Activated gamma-delta T cell treated with Interleukin-2 at 50 U/mL for 16 hours (primary cell): ENCODE data around the gene GDF15.
"Not testable (repeated sequence)": the region's sequence is repeated elsewhere in the genome, so short reads cannot be mapped to it uniquely, and the experiment has no call there.

Experiments used
- DNase-seq: peaks from one replicate; pipeline ENCODE4 v3.0.0-alpha.2; 2020

GDF15 gene

DNA sequence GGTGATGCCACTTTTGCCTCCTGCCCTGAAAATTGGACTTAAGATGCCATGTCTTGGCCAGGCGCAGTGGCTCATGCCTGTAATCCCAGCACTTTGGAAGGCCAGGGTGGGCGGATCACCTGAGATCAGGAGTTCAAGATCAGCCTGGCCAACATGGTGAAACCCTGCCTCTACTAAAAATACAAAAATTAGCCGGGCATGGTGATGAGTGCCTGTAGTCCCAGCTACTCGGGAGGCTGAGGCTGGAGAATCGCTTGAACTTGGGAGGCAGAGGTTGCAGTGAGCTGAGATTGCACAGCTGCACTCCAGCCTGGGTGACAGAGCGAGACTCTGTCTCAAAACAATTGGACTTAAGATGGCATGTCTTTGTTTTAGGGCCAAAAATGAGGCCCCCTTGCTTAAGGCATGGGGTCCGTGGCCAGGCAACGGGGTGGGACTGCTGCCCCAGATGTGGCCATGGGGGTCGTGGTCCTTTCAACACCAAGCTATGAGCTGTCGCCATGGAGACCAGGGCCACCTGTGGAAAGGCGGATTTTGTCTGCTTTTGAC lies 21.6 kb upstream of the GDF15 start:
- DNase-seq: not testable (repeated sequence)

DNA sequence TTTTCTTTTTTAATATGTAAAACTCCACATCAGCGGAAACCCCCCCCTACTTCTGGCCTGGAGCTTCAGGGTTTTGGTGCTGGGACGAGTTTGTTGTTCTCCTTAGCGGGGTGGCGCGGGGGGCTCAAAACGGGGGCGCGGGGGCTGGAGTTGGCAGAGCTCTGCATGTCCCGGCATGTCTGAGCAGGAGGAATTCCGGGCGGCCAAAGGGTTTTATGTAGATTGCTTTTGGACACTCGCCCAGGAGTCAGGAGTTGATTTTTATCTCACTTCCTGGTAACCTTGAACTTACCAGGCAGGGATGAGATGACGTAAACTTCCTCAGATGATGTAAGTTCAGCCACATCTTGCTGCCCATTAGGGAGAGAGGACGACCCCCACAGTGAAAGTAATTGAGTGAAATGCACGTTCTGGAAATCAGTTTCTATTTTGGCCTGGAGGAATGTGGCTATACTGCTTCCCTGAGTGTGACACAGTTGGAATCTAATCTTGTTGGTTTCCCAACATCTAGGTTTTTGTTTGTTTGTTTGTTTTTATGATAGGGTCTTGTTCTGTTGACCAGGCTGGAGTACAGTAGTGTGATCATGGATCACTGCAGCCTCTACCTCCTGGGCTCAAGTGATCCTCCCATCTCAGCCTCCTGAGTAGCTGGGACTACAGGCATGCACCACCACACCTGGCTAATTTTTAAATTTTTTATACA lies 21.0 kb upstream of the GDF15 start:
- no peak for DNase-seq

- no peak for DNase-seq
These were observed 19.9 kb upstream of the GDF15 start for GRCh38 chr19:18366021-18366435.

GRCh38 chr19:18368504-18369222 lies 17.3 kb upstream of the GDF15 start:
- no peak for DNase-seq

DNA sequence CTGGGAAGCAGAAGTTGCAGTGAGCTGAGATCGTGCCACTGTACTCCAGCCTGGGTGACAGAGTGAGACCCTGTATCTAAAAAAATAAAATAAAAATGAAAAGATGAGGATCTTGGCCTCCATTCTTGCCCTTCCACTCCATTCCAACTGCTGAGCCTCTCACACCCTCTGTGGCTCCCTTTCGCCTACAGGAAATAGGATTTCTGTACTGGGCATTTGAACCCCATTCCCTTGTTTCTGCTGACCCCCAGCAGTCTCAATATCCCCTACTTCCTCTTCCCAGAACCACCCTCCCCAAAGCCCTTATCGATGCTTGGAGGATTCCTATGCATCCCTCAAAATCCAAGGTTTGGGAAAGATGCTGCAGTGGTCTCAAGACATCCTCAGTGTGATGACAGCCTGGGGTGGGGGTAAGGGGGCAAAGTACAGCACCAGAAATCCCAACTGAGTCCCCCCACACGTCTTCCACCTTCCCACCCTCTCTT lies 12.5 kb upstream of the GDF15 start:
- no peak for DNase-seq

- DNase-seq: peak; percentile 60
These were observed 11.9 kb upstream of the GDF15 start for GRCh38 chr19:18373892-18374629.

- DNase-seq: no peak
These were observed 8.9 kb upstream of the GDF15 start for GRCh38 chr19:18377026-18377425.

DNA sequence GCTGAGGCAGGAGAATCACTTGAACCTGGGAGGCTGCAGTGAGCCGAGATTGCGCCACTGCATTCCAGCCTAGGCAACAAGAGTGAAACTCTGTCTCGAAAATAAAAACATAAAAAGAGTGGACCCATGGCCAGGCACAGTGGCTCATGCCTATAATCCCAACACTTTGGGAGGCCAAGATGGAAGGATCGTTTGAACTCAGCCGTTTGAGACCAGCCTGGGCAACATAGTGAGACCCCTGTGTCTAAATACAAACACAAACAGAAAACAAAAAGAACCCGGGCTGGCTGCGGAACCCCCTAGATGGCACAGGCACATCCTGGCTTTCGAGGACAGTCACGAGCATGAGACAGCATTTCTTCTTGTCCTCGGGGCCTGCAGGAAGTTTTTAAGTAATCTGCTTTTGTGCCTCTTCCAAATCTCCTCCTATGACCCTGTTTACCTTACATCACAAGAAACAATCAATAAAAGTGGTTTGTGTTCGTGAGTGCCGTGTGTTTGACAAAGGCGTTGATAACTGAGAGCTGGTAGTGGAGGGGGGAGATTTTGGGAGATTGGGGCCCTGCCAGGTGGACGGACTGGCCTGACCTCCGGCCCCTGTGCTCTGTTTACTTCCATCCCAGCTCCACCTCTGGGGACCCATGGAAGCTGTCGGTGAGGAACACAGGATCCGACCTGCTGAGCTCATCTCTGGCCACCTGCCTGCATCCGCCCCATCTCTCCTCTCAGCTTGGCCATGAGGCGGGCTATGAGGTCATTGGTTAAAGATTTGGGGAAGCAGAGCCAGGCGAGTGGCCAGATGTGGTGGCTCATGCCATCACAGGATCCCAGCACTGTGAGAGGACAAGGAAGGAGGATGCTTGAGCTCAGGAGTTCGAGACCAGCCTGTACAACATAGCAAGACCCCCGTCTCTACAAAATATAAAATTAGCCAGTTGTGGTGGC lies 5.9 kb upstream of the GDF15 start:
- DNase-seq: no peak

- no peak for DNase-seq
These were observed 5.1 kb upstream of the GDF15 start for GRCh38 chr19:18380843-18381242.

DNA sequence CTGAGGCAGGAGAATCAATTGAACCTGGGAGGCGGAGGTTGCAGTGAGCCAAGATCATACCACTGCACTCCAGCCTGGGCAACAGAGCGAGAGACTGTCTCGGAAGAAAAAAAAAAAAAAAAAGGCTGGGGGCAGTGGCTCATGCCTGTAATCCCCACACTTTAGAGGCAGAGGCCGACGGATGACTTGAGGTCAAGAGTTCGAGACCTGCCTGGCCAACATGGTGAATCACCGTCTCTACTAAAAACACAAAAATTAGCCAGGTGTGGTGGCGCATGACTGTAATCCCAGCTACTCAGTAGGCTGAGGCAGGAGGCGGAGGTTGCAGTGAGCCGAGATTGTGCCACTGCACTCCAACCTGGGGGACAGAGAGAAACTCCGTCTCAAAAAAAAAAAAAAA lies 2.3 kb upstream of the GDF15 start:
- DNase-seq: not testable (repeated sequence)

DNA sequence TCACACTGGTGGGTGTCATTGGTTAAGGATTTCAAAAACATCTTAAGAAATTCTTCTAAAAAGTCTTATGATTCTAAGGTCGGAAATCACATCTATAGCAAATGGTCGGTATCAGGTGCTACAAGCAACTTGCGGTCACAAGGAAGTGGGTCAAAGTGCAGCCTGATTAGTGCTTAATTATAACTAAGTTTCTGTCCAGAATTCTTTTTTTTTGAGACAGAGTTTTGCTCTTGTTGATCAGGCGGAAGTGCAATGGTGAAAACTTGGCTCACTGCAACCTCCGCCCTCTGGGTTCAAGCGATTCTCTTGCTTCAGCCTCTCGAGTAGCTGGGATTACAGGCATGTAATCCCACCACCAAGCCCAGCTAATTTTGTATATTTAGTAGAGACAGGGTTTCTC lies 1.2 kb upstream of the GDF15 start:
- DNase-seq: no peak

GRCh38 chr19:18385359-18385674 lies 641 bp upstream of the GDF15 start:
- no peak for DNase-seq

GRCh38 chr19:18386543-18387271 lies 749 bp downstream of the GDF15 start:
- no peak for DNase-seq

DNA sequence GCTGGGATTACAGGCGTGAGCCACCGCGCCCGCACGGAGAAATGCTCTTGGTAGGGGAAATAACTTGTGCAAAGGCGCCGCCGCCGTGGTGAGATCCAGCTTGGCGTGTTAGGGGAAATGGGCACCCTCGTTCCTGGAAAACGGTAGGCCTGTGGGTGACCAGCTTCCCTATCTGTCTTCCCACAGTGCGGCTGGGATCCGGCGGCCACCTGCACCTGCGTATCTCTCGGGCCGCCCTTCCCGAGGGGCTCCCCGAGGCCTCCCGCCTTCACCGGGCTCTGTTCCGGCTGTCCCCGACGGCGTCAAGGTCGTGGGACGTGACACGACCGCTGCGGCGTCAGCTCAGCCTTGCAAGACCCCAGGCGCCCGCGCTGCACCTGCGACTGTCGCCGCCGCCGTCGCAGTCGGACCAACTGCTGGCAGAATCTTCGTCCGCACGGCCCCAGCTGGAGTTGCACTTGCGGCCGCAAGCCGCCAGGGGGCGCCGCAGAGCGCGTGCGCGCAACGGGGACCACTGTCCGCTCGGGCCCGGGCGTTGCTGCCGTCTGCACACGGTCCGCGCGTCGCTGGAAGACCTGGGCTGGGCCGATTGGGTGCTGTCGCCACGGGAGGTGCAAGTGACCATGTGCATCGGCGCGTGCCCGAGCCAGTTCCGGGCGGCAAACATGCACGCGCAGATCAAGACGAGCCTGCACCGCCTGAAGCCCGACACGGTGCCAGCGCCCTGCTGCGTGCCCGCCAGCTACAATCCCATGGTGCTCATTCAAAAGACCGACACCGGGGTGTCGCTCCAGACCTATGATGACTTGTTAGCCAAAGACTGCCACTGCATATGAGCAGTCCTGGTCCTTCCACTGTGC lies 2.4 kb downstream of the GDF15 start:
- DNase-seq: peak; percentile 75

DNA sequence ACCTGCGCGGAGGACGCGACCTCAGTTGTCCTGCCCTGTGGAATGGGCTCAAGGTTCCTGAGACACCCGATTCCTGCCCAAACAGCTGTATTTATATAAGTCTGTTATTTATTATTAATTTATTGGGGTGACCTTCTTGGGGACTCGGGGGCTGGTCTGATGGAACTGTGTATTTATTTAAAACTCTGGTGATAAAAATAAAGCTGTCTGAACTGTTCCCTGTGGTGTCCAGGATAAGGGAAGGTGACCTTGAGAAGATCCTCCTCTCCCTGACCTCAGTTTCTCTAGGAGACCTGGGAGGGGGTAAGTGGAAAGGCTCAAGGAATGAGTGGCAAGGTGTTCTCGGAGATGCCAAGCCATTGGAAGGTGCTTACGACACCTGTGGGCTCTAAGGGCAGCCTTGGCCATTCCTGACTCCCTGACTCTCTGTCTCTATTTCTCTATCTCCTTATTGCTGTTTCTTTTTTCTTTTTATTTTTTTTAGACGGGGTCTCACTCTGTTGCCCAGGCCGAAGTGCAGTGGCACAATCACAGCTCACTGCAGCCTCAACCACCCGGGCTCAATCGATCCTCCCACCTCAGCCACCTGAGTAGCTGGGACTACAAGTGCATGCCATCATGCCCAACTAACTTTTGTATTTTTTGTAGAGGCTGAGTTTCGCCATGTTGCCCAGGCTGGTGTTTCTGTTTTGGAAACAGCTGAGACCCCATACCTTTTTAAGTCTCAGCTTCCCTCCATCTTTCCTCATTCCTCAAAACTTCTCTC lies 3.2 kb downstream of the GDF15 start:
- no peak for DNase-seq

DNA sequence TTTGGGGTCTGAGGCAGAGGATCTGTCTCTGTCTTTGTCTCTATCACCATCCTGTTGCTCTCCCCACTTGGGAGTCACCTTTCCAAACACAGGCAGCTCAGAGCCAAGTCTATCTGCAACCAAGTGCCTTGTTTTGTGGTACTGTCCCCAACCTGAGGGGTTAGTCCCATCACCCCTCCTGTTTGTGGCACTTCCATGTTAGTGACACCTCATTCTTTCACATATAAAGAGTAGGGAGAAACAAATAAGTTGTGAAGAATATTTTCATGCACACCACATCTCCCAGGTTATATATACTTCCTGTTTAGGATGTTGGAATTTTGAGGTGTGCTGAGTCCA lies 3.7 kb downstream of the GDF15 start:
- DNase-seq: no peak

- no peak for DNase-seq
These were observed 4.3 kb downstream of the GDF15 start for GRCh38 chr19:18390065-18390907.

DNA sequence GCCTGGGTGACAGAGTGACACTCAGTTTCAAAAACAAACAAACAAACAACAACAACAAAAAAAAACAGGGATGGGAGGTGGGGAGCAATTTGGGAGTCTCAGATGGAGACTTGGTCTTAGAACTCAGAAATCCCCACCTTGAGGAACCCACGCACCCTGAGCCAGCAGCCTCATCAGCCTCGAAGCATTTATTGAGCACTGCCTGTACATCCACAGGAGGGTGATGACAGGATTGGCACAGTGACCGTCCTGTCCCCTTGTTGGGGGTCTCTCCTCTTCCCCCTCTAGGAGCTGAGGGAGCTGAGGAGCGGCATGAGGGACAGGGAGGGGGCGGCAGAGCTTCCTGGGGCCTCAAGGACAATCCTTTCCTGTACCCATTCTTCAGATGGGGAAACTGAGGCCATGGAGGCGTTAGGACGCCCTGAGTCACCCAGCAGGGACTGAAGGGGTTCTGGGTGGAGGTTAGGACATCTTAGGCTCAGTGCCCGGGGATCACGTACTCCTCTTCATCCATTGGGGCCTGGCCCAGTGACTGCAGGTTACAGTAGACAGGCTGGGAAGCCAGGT lies 5.6 kb downstream of the GDF15 start:
- DNase-seq: no peak

DNA sequence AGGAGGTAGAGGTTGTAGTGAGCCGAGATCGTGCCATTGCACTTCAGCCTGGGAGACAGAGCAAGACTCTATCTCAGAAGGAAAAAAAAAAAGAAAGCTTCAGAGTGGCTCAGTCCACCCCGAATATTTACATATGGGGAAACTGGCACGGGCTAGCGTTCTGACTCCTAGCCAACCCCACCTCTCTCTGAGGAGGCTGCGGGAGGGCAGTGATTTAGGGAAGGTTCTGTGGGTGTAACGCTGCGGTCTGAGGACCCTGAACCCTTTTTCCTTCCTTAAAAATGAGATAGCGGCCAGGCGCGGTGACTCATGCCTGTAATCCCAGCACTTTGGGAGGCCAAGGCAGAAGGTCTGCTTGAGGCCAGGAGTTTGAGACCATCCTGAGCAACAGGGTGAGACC lies 6.5 kb downstream of the GDF15 start:
- no peak for DNase-seq
